HepG2 (cell line): ENCODE measurements around the gene DCHS2. TPM values are rescaled to one million over a fixed set of nuclear protein-coding genes. Genes with fewer than 3 reads are reported as not detected.

Experiments used
- ATAC-seq: fragments of 200-7000 bp; cut with Tn5 transposase; 3 replicates; pipeline ENCODE4 v1.9.1; 2020; ENCODE audit warnings: mild to moderate bottlenecking, moderate library complexity
- BruUV-seq: library from RNA; stranded (reverse); fragments of 400-500 nt; replicated peaks from 2 replicates; lab custom pipeline; 2021; lab: Mats Ljungman, UMichigan
- CTCF ChIA-PET: fragments of 300-600 bp; formaldehyde crosslinking; extraction: SDS; loops from one replicate; lab custom pipeline; 2021; ENCODE audit warnings: low total read pairs, inconsistent platforms, low intra/inter-chr PET ratio; lab: Yijun Ruan, JAX
- POLR2A ChIA-PET: fragments of 350-600 bp; sonication (Branson Sonifier 250); formaldehyde crosslinking; loops from one replicate; lab custom pipeline; 2020; ENCODE audit warnings: antibody characterized with exemption, inconsistent platforms; lab: Yijun Ruan, JAX
- DNase-seq: peaks from one replicate; pipeline ENCODE4 v3.0.0-alpha.2; 2015; ENCODE audit warnings: low spot score
- FAIRE-seq: peaks from 3 replicates; lab custom pipeline; 2011; peaks lifted over from hg19 to GRCh38; lab: Jason Lieb, UNC
- H2AFZ ChIP-seq: one replicate; pipeline ENCODE4 v1.6.1; 2011; ENCODE audit warnings: low read length, inconsistent platforms
- H3K27ac ChIP-seq: fragments of 300-600 bp; 3 replicates; pipeline ENCODE4 v1.8.0; 2011; ENCODE audit warnings: mixed run types, mild to moderate bottlenecking, mixed read lengths, low read length, inconsistent platforms; ENCODE audit not compliant: insufficient read depth; ENCODE audit errors: extremely low read length
- H3K27me3 ChIP-seq, 2 experiments: fragments of 200-600 bp in 1 of 2; 2 replicates in 1 of 2; 3 replicates in 1 of 2; pipeline versions ENCODE4 v1.6.0 to v1.8.0; 2011; ENCODE audit warnings: low read length in 2 of 2, mild to moderate bottlenecking in 2 of 2, moderate library complexity in 2 of 2, inconsistent platforms in 1 of 2; ENCODE audit not compliant: insufficient read depth in 2 of 2, control insufficient read depth in 1 of 2
- H3K36me3 ChIP-seq, 2 experiments: fragments of 200-600 bp in 1 of 2; replicated peaks in 1 of 2; 2 replicates in 1 of 2; 3 replicates in 1 of 2; pipeline versions ENCODE4 v1.5.1 to v1.8.0; 2011; ENCODE audit warnings: low read length in 2 of 2, inconsistent platforms in 1 of 2; ENCODE audit not compliant: insufficient read depth in 2 of 2, control insufficient read depth in 1 of 2
- H3K4me1 ChIP-seq: 2 replicates; pipeline ENCODE4 v1.5.1; 2012; ENCODE audit warnings: low read length, inconsistent platforms; ENCODE audit not compliant: insufficient read depth
- H3K4me2 ChIP-seq: 2 replicates; pipeline ENCODE4 v1.6.0; 2011; ENCODE audit warnings: low read depth, low read length, inconsistent platforms
- H3K4me3 ChIP-seq, 3 experiments: fragments of 200-600 bp in 1 of 3; sonication (generic), shearing (Covaris generic) in 1 of 3; replicated peaks in 1 of 3; 2 replicates each; pipeline ENCODE4 v1.5.1; 2011 to 2016; ENCODE audit warnings: low read length in 3 of 3, inconsistent platforms in 2 of 3, low read depth in 2 of 3, mild to moderate bottlenecking in 2 of 3, control low read depth in 1 of 3, mixed read lengths in 1 of 3; ENCODE audit not compliant: insufficient read depth in 1 of 3
- H3K79me2 ChIP-seq: one replicate; pipeline ENCODE4 v1.6.1; 2011; ENCODE audit warnings: low read length, inconsistent platforms; ENCODE audit not compliant: insufficient read depth
- H3K9ac ChIP-seq: 2 replicates; pipeline ENCODE4 v1.6.0; 2011; ENCODE audit warnings: mild to moderate bottlenecking, low read depth, low read length, inconsistent platforms; ENCODE audit not compliant: insufficient read depth
- H3K9me3 ChIP-seq: 2 replicates; pipeline ENCODE4 v1.5.1; 2012; ENCODE audit warnings: mild to moderate bottlenecking, low read length
- H4K20me1 ChIP-seq: 2 replicates; pipeline ENCODE4 v1.6.0; 2011; ENCODE audit warnings: inconsistent platforms, mild to moderate bottlenecking, low read length, moderate library complexity; ENCODE audit not compliant: insufficient read depth
- ARNT ChIP-seq: fragments of 450-650 bp; IDR thresholded peaks from 2 replicates; pipeline ENCODE4 v1.6.1; 2017
- ATF2 ChIP-seq: sonication (generic); formaldehyde crosslinking; IDR thresholded peaks from 2 replicates; pipeline ENCODE4 v1.4.0; 2020; ENCODE audit warnings: missing genetic modification reagents
- DR1 ChIP-seq: sonication (generic); formaldehyde crosslinking; IDR thresholded peaks from 2 replicates; pipeline ENCODE4 v1.8.0; 2021; ENCODE audit warnings: mild to moderate bottlenecking, missing genetic modification reagents, inconsistent platforms
- E2F5 ChIP-seq: sonication (generic); formaldehyde crosslinking; conservative IDR thresholded peaks from 2 replicates; pipeline ENCODE4 v1.4.0; 2020; ENCODE audit warnings: missing genetic modification reagents
- FOXO1 ChIP-seq: sonication (generic); formaldehyde crosslinking; IDR thresholded peaks from 2 replicates; pipeline ENCODE4 v1.4.0; 2020; ENCODE audit warnings: missing genetic modification reagents
- GATAD1 ChIP-seq: IDR thresholded peaks from 2 replicates; pipeline ENCODE4 v1.6.1; 2016; ENCODE audit warnings: missing genetic modification reagents, missing compliant biosample characterization
- MAFF ChIP-seq: IDR thresholded peaks from 2 replicates; pipeline ENCODE4 v1.6.1; 2011; ENCODE audit warnings: low read depth, low read length, improper control_type of control experiment
- POLR2AphosphoS5 ChIP-seq: IDR thresholded peaks from 2 replicates; pipeline ENCODE4 v1.6.1; 2012; ENCODE audit warnings: low read depth, low read length
- SIN3A ChIP-seq: IDR thresholded peaks from 2 replicates; pipeline ENCODE4 v1.6.1; 2011; ENCODE audit warnings: low read depth, mild to moderate bottlenecking, control low read depth, low read length, borderline replicate concordance
- ZBTB14 ChIP-seq: sonication (generic); formaldehyde crosslinking; IDR thresholded peaks from 2 replicates; pipeline ENCODE4 v1.4.0; 2020; ENCODE audit warnings: missing genetic modification reagents
- ZBTB42 ChIP-seq: sonication (generic); formaldehyde crosslinking; IDR thresholded peaks from 2 replicates; pipeline ENCODE4 v1.5.0; 2020; ENCODE audit warnings: mild to moderate bottlenecking, missing genetic modification reagents
- ZEB1 ChIP-seq: IDR thresholded peaks from 2 replicates; pipeline ENCODE4 v1.6.1; 2012; ENCODE audit warnings: mild to moderate bottlenecking, low read depth, inconsistent platforms; ENCODE audit not compliant: insufficient replicate concordance
- ZNF138 ChIP-seq: sonication (generic); formaldehyde crosslinking; IDR thresholded peaks from 2 replicates; pipeline ENCODE4 v1.5.0; 2020; ENCODE audit warnings: mild to moderate bottlenecking, low read depth, missing genetic modification reagents
- ZNF234 ChIP-seq: sonication (generic); formaldehyde crosslinking; conservative IDR thresholded peaks from 2 replicates; pipeline ENCODE4 v1.5.1; 2020; ENCODE audit warnings: mild to moderate bottlenecking, missing genetic modification reagents
- ZNF749 ChIP-seq: sonication (generic); formaldehyde crosslinking; IDR thresholded peaks from 2 replicates; pipeline ENCODE4 v1.8.0; 2022; ENCODE audit warnings: mild to moderate bottlenecking, missing genetic modification reagents, moderate library complexity, borderline replicate concordance
- ZNF776 ChIP-seq: sonication (generic); formaldehyde crosslinking; IDR thresholded peaks from 2 replicates; pipeline ENCODE4 v1.4.0; 2020; ENCODE audit warnings: mild to moderate bottlenecking, missing genetic modification reagents
- ZSCAN9 ChIP-seq: IDR thresholded peaks from 2 replicates; pipeline ENCODE4 v1.6.1; 2016; ENCODE audit warnings: borderline replicate concordance
- WGBS: methylation state at CpG from one replicate; pipeline ENCODE4 v1.1.6; 2017; ENCODE audit warnings: low lambda C conversion rate; 5-methylcytosine and 5-hydroxymethylcytosine counted together
- in situ Hi-C: cut with HindIII; loops from 2 replicates; pipeline ENCODE4 v1.10.0; 2017; ENCODE audit warnings: low pct_unique_long_range_greater_than_20kb; ENCODE audit not compliant: extremely low pct_ligation_motif_present
- intact Hi-C: fragments of 100-400 bp; cut with micrococcal nuclease; formaldehyde crosslinking; loops from one replicate; pipeline ENCODE4 v1.10.0; 2022; ENCODE audit not compliant: unreplicated experiment
- polyA plus RNA-seq, 8 experiments: library from polyadenylated mRNA; depleted of rRNA in 3 of 8; stranded (reverse) in 7 of 8; unstranded in 1 of 8; fragments of >200 nt; fragmentation: Illumina TruSeq in 4 of 8; extraction: Trizol in 4 of 8; gene quantifications; 2 replicates each; pipeline versions ENCODE4 v1.2.1 to v1.2.3, GENCODE V29; 2011 to 2016; ENCODE audit warnings: low read depth in 4 of 8, missing spikeins in 1 of 8, mixed read lengths in 1 of 8; ENCODE audit not compliant: insufficient read depth in 1 of 8
- total RNA-seq, 5 experiments: library from RNA; depleted of rRNA; stranded (reverse); fragments of >200 nt; fragmentation: Illumina TruSeq; extraction: Trizol; gene quantifications; 2 replicates each; pipeline ENCODE4 v1.2.3, GENCODE V29; 2016; ENCODE audit warnings: low read depth in 1 of 5

Gene DCHS2
- total and polyA plus RNA-seq, 2 of the 13 experiments (the other 11 are each of a cell fraction or from before 2014, with no cell fraction given), result 0.03 TPM; not detected in 1

- no peak for FAIRE-seq
- WGBS, result 28% methylated on average over 5 of the region's 5 CpGs
- no peak for ATAC-seq
- H3K4me3 ChIP-seq, result no peak overlapping the region
- H3K4me1 ChIP-seq, result peaks cover 4% of the 10 kb centered on the region
- no peaks in the 10 kb centered on the region for H3K9me3 ChIP-seq
- in situ Hi-C loops, result no loop called here
- H3K4me2 ChIP-seq, result no peak overlapping the region
- no peak overlapping the region for H3K27ac ChIP-seq
- ChIA-PET POLR2A (no interaction called here), CTCF (no interaction called here)
- intact Hi-C loops, result no loop called here
- no peak overlapping the region for H3K9ac ChIP-seq
- no peaks in the 10 kb centered on the region for H3K27me3 ChIP-seq
- H3K79me2 ChIP-seq, result no peaks in the 10 kb centered on the region
- no peaks in the 10 kb centered on the region for H4K20me1 ChIP-seq
- H2AFZ ChIP-seq, result no peak overlapping the region
- no TSS peak for BruUV-seq
- H3K36me3 ChIP-seq, result no peaks in the 10 kb centered on the region
- DNase-seq, result no peak
- no peak for TF ChIP-seq SIN3A
- no peak for TF ChIP-seq ZSCAN9 (CRISPR knock-in tag)
- no peak for TF ChIP-seq MAFF
- no peak for TF ChIP-seq ZEB1
- no peak for TF ChIP-seq POLR2AphosphoS5
- TF ChIP-seq ZBTB42 (CRISPR knock-in tag), result no peak
- no peak for TF ChIP-seq FOXO1 (CRISPR knock-in tag)
- TF ChIP-seq DR1 (CRISPR knock-in tag), result no peak
- no peak for TF ChIP-seq ZNF138 (CRISPR knock-in tag)
- no peak for TF ChIP-seq ARNT
- no peak for TF ChIP-seq ZNF776 (CRISPR knock-in tag)
- TF ChIP-seq GATAD1 (CRISPR knock-in tag), result no peak
- no peak for TF ChIP-seq E2F5 (CRISPR knock-in tag)
- TF ChIP-seq ATF2 (CRISPR knock-in tag), result no peak
- TF ChIP-seq ZBTB14 (CRISPR knock-in tag), result no peak
- TF ChIP-seq ZNF749 (CRISPR knock-in tag), result no peak
- no peak for TF ChIP-seq ZNF234
- TF ChIP-seq, all 625 proteins: peak for 0
Measured at GRCh38 chr4:154466336-154466735, 25.3 kb downstream of the DCHS2 start.
